ENCODE results near the gene RB1.

DNA sequence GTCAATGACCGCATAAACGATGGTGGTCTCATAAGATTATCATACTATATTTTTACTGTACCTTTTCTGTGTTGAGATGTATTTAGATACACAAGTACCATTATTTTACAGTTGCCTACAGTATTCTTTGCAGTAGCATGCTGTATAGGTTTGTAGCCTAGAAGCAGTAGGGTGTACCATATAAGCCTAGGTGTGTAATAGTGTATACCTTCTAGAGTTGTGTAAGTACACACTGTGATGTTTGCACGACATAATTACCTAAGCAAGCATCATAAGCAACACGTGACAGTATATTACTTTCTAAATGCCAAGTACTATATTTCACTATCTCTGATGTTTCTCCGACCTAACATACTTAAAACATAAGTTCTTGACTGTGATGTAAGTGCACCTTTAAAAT is 106.6 kb downstream of the RB1 start:
- TF ChIP-seq, protein P1, sequence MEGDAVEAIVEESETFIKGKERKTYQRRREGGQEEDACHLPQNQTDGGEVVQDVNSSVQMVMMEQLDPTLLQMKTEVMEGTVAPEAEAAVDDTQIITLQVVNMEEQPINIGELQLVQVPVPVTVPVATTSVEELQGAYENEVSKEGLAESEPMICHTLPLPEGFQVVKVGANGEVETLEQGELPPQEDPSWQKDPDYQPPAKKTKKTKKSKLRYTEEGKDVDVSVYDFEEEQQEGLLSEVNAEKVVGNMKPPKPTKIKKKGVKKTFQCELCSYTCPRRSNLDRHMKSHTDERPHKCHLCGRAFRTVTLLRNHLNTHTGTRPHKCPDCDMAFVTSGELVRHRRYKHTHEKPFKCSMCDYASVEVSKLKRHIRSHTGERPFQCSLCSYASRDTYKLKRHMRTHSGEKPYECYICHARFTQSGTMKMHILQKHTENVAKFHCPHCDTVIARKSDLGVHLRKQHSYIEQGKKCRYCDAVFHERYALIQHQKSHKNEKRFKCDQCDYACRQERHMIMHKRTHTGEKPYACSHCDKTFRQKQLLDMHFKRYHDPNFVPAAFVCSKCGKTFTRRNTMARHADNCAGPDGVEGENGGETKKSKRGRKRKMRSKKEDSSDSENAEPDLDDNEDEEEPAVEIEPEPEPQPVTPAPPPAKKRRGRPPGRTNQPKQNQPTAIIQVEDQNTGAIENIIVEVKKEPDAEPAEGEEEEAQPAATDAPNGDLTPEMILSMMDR (IDR thresholded peaks at IDR 0.05; ENCODE audit: low read depth, low read length) = no peak
- no peak for TF ChIP-seq EZH2phosphoT487 (IDR thresholded peaks at IDR 0.05; ENCODE audit: low read depth)
